ENCODE data around the gene TEX19.
"Not testable (repeated sequence)": the region's sequence is repeated elsewhere in the genome, so short reads cannot be mapped to it uniquely, and the experiment has no call there.

The TEX19 gene

DNA sequence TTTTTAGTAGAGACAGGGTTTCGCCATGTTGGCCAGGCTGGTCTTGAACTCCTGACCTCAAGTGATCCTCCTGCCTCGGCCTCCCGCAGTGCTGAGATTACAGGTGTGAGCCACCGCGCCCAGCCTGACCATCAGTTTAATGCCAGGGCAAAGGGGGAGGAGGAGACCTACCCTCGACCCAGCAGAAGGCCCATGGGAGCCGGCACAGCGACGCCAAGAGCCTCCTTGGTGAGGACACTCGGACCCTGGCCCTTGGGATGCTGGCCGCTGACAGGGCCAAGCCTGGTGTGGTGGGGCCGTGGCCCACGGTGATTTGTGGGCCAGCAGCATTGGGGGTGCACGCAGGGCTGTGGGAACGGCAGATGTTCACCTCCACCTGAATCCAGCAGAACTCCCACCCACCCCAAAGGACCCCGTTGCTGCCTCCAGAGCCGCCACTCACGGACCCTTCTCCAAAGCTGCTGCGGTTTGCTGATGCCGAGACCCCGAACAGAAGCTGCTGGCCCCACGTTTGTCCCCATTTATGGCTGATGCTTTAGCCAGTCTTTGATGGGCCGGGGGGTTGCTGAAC, 32.5 kb downstream of the TEX19 start:
- DNase-seq: no peak

DNA sequence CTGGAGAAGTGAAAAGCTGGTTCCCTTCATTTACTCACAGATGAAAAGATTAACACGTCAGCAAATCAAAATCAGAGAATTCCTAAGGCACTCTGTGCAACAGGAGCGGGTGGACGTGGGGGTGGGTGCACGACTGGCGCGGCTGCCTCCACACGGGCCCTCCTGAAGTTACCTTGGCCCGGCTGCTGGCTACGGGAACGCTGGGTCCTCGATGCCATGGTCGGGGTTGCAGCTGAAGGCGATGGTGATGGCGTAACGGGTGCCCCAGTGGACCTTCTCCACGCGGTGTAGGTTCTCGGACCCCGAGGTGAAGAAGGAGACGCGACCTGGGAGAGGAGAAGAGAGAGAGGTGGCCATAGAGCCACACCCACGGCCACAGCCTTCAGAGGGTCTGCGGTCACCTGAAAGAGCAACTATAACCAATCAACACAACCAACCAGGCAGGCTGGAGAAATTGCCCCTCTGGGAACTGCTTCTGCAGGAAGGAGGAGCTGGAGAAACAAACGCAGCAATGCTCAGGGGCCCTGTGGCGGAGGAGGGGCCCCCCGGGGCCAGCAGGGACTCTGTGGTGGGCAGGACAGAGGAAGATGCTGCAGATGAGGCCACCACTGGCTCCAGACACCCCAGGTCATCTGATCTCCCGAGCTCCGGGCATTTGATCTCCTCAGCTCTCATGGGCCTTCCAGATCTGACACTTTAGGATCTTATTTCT, 33.3 kb downstream of the TEX19 start:
- no peak for DNase-seq

DNA sequence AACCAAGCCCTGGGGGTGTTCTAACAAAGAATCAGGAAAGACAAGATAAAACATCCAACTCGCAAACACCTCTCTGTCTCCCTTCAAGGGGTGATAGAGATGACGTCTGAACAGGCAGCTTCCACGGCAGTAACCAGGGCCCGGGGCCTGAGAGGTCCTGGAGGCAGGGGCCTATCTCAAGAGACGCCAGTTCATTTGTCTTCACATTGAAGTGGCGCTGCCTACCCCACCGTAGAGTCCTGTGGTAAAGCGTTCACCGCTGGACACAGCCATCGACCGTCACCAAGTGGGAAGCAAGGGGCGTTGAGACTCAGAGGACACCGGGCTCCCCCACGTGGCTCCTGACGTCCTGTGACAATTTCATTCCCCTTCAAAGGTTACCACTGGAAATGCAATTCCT, 33.9 kb downstream of the TEX19 start:
- no peak for DNase-seq

DNA sequence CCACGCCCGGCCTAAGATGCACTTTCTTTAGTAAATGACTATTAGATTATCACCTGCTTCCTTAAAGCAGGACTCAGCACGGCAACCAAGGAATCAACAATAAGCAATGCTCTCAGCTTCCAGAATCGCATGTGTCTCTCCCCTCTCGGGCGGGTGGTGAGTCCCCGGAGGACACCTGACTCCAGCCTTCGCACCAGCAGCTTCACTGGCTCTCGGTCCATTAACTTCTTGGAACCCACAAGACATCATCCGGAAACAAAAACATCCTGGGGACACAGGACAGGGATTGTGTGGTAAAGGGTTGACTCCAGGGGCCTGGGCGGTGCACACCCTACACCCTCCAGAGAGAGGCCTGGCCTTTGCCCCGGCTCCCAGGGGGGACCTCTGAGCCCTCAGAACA, 35.2 kb downstream of the TEX19 start:
- no peak for DNase-seq

DNA sequence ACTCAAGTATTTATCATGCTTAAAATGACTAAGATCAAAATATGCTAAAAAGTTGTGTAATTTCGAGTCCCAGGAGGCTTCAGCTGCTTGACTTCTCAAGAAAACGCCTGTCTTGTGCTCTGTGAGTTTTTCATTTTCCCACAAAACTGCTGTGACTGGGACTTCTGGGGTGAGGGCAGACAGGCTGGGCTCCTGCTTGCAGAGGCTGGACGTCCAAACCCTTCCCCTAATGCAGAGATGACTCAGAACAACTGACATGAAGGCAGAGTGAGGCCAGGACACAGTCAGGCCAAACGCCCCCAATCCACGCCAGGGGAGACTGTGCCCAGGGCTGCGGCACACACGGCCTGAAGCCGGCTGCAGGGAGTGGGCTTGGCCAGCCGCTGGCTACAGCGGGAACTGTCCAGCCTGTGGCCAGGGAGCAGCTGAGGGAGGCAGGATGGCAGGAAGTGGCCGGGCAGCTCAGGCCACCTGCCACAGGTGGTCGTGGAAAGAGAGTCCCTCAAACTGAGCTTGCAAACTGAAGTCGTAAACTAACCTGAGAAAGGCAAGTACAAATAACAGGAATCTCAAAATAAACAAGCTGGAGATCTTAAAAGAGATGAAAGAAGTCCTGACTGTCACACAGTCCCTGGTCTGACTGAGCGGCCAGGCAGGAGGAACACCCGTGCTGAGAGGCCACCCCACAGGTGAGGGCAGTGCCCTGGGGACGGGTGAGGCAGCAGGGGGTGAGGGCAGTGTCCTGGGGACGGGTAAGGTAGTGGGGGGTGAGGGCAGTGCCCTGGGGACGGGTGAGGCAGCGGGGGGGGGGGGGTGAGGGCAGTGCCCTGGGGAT, 37.8 kb downstream of the TEX19 start:
- DNase-seq: no peak

DNA sequence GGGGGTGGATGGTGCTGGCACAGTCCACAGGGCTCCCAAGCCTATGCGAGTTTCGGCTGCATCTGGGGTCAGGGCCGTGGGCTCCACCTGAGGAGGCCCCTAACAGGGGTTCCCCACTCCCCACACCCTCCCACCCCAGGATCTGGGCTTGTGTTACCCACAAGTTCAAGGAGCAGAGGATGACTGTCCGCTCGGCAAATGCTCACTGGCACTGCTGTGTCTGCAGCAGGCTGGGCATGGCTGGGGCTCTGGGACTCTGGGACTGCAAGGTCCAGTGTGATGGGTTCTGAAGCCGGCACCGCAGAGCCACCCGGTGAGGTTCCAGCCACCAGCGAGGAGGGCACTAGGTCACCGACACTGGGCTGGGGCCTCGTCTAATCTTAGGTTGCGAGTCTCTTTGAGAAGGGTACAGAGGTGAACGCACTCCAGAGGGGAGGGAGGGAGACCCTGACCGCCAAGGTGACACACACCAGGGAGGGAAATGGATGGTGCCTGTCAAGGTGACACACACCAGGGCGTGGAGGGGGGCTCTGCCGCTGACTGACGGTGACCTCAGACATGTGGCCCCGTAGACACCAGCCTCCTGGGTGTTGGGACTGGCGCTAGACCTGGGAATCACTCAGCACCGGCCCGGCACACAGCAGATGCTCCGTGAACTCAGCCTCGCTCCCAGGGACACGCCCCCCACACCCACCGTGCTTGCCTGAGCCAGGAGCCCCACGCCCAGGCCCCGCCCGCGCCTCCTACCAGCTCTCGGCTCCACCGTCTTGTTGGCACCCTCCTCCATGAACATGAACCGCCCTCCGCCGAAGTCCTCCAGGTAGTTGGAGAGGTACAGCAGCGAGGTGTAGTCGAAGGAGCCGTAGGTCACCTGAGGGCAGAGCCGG, 38.6 kb downstream of the TEX19 start:
- DNase-seq: no peak

DNA sequence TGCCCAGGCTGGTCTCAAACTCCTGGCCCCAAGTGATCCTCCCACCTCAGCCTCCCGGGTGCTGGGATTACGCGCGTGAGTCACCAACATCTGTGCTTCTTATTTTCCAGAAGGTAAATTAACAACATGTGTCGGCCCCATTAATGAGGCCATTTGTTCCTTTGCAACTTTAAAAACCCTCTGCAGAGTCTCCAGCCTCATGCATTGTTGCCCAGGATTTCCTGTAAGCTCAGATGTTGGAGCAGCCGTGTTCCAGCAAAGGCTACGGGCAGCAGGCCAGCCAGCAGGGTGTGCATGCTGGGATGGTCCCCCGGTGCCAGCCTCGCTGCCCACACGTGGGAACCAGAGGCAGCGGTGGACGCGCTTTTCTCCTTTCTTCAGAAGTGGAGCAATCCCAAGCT, 40.0 kb downstream of the TEX19 start:
- peak; percentile 64 for DNase-seq

DNA sequence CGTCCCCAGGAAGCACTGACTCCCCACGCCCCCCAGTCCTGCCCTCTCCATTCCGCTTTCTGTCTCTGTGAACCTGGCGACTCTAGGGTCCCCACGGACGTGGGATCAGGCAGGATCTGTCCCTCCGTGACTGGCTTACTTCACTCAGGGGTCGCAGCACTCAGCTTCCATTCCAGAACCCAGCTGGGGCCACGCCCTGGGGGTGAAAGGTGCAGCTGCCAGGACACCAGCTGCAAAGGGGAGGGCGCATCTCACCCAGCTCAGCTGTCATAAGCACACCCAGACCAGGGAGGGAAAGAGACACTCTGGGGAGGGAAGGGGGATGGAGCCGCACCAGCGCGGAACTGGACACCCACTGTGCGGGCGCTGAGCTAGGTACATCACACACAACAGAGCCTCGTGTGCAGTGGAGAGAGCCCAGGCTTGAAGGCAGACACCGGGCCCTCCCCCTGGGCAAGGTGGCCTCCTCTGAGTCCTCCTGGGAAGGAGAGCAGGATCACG, 40.6 kb downstream of the TEX19 start:
- peak; percentile 73 for DNase-seq

DNA sequence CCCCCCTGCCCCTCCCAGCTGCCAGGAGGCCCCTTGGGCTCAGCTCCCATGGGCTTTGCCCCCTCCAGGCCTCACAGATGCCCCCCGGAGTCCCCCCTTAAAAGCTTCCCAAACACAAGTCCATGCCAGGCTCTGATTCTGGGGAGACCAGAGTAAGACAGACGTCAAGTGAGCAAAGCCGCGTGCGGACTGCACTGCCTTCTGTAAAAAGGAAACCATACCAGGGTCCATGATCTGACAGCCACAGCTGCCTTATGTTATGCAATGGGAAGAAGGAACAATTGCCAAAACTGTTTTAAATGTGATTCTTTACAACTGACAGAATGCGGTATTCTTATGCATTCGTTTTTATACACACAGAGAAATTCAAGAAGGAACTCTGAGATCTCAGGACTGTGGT, 41.2 kb downstream of the TEX19 start:
- DNase-seq: no peak

DNA sequence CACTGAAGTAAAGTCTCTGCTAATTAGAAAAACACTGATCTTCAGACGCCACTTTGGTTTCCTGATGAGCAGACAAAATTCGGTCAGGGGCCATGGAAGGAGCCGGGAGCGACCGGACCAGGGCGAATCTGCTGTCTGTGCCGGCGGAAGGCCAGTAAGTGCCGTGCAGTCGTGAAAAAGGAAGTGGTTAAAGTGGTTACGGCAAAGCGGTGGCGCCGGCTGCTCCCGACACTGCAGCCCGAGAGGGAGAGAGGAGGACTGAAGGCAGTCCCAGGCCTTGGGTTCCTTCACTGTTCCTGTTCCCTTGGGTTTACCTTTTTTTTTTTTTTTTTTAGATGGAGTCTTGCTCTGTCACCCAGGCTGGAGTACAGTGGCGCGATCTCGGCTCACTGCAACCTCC, 41.8 kb downstream of the TEX19 start:
- DNase-seq: no peak

DNA sequence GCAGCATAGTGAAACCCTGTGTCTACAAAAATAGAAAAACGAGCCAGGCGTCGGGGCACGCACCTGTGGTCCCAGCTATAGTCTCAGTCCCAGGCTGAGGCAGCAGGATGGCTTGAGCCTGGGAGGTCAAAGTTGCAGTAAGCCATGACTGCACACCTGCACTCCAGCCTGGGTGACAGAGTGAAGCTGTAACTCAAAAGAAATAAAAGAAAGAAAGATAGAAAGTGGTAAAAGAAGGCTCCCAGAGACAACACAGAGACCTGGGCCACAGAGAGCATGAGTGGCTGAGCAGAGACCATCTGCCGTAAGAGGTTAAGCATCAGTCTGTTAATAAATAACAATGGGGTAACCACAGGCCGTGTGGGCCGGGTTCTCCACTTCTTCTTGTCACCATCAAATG, 43.8 kb downstream of the TEX19 start:
- no peak for DNase-seq

DNA sequence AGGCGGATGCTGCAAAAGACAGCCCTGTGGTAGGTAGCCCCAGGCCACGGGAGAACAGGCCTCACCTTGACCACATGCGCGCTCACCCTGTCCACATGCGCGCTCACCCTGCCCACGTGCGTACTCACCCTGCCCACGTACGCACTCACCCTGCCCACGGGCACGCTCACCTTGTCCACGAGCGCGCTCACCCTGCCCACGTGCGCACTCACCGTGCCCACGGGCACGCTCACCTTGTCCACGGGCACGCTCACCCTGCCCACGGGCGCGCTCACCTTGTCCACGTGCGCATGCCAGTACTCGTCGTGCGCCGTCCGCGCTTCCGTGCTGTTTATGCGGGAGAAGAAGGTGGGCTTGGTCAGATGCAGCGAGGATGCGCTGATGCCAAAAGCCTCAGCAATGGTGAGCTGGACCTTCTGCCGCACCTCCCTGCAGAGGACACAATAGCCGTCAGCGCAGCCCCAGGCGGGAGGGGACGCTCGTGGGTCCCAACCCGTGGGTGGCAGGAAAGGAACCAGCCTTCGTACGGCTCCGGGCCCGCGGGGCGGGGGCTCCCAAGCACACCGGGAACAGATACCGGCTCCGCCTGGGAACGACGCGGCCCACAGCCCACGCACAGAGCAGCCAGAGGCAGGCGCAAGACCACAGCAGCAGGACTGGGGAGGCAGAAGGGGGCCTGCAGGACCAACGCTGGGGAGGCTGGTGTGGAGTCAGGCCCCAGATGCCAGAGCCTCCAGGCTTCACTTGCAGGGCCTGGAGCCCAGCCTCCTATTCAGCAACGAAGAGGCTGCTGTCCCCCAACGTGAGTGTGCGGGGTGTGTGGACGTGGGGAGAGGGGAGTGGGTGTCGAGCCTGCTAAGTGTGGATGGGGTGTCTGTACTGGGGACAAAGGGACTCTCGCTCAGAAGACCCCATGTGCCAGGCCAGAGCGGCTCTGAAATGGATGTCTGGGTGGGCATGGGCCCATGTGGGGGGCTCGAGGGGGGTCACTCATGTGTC, 44.9 kb downstream of the TEX19 start:
- no peak for DNase-seq

DNA sequence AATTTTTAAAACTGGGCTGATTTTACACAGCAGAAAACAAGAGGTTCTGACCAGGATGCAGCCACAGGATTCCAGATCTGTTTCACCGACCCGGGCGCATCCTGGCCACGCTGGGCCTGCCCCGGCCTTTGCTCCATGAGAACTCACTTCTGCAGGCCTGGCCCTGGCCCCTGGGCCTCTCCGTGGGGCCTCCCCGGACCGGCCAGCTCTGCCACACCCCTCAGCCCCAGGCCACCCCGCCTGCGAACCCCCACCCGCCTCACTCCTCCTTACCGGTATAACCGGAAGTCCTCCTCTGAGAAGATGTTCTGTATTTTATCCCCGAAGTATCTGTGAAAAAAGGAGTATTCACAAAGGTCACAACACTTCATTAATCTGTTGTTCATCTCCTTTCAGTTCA, 46.0 kb downstream of the TEX19 start:
- DNase-seq: no peak

DNA sequence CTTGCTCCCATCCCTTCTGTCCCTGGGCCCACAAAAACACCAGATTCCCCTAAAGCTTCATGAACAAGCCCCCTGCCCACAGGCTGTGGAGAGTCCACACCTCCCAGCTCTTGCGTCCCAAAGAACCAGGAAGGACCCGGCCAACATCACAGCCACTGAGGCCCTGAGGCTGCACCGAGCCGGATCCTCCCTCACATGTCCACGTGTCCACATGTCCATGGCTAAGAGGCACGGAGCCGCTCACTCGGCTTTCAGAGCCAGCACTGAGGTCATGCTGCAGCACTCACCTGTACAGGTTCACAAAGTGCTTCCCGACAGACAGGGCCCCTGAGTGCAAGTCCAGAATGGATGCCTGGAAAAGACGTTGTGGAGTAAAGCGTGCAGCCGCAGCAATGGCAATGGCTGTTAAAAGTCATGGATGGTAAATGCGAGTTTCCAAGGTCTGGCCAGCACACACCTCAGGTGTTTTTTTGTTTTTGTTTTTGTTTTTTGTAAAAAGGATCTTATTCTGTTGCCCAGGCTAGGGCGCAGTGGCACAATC, 47.2 kb downstream of the TEX19 start:
- no peak for DNase-seq

DNA sequence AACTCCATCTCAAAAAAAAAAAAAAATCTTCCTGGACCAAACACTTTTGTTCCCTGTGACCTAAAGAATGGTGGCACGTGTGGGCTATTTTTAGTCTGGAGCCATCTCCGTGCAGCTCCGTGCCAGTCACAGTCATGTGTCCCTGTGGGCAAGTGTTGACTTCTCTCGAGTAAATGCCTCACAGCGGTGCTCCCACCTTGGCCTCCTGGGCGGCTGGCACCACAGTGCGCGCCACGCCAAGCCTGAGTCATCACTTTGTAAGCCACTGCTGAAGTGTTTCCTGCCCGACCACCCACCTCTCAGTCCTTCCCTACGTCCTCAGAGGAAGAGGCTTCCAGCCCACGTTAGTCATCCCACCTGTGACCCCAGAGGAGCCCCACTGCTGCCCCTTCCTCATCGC, 48.2 kb downstream of the TEX19 start:
- DNase-seq: no peak

DNA sequence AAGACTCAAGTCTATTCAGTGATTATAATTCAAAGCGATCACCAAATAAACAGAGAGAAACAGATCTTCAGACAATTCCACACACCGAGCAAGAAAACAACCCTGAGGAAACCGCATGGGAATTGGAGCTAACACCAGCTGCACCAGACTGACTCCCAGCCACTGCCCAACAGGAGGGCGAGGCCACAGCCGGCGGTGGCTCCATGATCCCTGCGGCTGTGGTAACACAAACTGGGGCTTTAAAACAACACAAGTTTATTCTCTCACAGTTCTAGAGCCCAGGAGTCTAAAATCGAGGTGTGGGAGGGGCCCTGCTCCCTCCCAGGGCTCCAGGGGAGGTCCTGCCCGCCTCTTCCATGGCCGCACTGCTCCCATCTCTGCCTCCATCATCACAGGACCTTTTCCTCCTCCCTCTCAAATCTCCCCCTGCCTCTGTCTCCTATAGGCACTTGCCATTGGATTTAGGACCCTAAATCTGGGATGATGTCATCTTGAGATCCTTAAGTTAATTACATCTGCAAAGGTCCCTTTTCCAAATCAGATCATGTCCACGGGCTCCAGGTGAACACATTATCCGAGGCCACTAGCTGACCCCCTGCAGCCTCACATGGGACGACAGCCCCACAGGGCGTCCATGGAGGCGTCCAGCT, 49.4 kb downstream of the TEX19 start:
- DNase-seq: no peak

DNA sequence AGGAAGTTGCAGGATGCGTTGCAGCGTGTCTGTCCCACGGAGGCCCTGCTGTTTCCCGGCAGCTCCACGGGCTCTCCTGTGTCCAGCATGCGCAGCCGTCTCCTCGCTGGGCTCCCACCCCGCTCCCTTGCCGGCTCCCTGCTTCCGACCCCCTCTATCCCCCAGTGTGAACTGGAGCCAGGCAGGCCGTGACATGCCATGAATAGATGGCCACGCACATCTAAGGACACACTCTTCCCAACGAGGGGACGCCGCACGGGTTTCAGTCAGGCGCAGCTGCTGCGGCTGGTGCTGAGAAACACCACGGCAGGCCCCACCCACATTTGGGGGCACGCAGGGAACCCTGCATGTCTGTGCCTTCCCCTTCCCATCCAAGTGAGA, 49.9 kb downstream of the TEX19 start:
- DNase-seq: no peak

DNA sequence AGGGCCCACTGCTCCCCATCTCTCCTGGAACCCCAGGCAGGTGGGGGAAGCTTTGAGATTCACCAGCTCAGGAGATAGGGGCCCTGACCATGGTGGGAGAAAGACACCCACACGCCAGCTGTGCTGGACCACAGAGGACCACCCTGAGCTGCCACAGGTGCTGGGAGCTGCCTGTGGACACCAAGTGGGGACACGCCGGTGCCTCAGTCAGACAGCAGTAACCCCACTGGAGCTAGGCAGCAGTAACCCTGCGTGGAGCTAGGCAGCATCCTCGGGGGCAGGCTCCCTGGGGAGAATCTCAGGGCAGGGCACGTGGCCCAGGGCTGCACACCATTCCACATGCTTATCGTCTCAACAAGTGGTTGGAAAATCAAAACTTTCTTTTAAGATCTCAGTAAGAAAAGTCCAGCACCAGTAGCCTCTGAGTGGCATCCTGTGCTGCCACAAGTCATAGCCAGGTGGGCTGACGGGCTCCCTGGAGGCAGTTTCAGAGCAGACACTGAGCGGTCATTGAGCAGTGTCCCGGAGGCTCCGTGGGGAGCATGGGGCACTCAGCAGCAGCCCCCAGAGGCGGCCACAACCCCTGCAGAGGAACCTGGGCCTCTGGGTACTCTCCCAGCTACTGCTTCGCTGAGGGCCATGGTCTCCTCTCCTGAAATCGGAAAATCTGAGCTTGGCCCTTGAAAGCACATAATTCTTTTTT, 51.1 kb downstream of the TEX19 start:
- no peak for DNase-seq

DNA sequence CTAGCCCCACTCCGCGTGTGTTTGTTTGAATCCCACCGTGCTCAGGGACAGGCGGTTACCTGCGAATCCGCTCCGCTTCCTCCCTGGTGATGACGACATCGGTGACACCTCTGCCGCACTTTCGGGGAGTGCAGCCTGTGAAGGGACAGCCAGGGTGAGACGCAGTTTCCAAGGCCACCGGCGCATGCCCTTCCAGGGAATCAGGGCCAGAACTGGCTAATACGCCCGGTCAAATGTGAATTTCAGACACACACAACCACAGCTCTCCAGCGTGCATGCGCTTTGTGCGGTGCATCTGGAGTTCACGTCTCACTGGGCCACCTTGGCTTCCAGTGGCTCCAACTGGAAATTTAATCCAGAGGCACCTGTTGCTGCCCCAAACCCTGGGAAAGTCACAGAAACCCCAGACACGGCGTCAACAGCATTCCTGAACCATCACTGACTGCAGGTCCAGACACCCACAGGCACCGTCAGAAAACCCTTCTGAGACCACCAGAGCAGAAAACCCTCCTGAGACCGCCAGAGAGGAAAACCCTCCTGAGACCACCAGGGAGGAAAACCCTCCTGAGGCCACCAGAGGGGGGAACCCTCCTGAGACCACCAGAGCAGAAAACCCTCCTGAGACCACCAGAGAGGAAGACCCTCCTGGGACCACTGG, 52.5 kb downstream of the TEX19 start:
- DNase-seq: no peak

DNA sequence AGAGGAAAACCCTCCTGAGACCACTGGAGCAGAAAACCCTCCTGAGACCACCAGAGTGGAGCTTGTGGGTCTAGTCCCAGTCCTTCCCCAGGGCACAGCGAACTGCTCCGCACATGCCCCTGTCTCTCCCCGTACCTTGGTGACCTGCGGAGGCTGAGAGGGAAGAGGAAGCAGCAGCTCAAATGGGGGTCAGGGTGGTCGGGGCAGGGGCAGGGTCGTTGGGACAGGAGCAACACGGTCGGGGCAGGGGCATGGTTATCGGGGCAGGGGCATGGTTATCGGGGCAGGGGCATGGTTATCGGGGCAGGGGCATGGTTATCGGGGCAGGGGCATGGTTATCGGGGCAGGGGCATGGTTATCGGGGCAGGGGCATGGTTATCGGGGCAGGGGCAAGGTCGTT, 53.0 kb downstream of the TEX19 start:
- DNase-seq: not testable (repeated sequence)
